SK-N-SH (cell line): ENCODE data around the gene HIGD1C. TPM values are rescaled to one million over a fixed set of nuclear protein-coding genes. Genes with fewer than 3 reads are reported as not detected.
A peak's percentile ranks its signal among the peaks of the same experiment; 100 is the strongest.

Source experiments
- CTCF ChIA-PET: fragments of 300-600, 350-600 bp; formaldehyde crosslinking; extraction: SDS; loops from one replicate; lab custom pipeline; 2021; lab: Yijun Ruan, JAX
- POLR2A ChIA-PET: fragments of 350-600 bp; sonication (Branson Sonifier 250); formaldehyde crosslinking; extraction: SDS; loops from one replicate; lab custom pipeline; 2020; ENCODE audit warnings: antibody characterized with exemption, inconsistent platforms; lab: Yijun Ruan, JAX
- DNase-seq: peaks from one replicate; pipeline ENCODE4 v3.0.0; 2012
- H2AFZ ChIP-seq: fragments of 200-600 bp; sonication (generic); 2 replicates; pipeline ENCODE4 v1.8.1; 2016; ENCODE audit warnings: antibody characterized with exemption, mild to moderate bottlenecking, low read depth
- H3F3A ChIP-seq: fragments of 200-600 bp; sonication (generic); replicated peaks from 2 replicates; pipeline ENCODE3; 2016; ENCODE audit warnings: antibody characterized with exemption, mild to moderate bottlenecking; ENCODE audit not compliant: insufficient read depth
- H3K27ac ChIP-seq, 2 experiments: fragments of 200-500 bp in 1 of 2; fragments of 200-600 bp in 1 of 2; sonication (Bioruptor generic) in 1 of 2; sonication (generic), shearing (Covaris generic) in 1 of 2; 2 replicates each; pipeline versions ENCODE4 v1.5.1 to v1.6.1; 2014 to 2016; ENCODE audit warnings: low read depth in 2 of 2, inconsistent platforms in 1 of 2, low read length in 1 of 2, mild to moderate bottlenecking in 1 of 2, mixed read lengths in 1 of 2
- H3K27me3 ChIP-seq: fragments of 200-600 bp; sonication (generic), shearing (Covaris generic); 2 replicates; pipeline ENCODE4 v1.6.1; 2016; ENCODE audit warnings: mixed run types; ENCODE audit not compliant: insufficient read depth
- H3K36me3 ChIP-seq, 2 experiments: fragments of 200-500 bp in 1 of 2; fragments of 200-600 bp in 1 of 2; sonication (Bioruptor generic) in 1 of 2; sonication (generic) in 1 of 2; replicated peaks in 1 of 2; 2 replicates each; pipeline versions ENCODE3 to v1.5.1; 2014 to 2016; ENCODE audit warnings: low read length in 1 of 2, mild to moderate bottlenecking in 1 of 2; ENCODE audit not compliant: insufficient read depth in 2 of 2, control insufficient read depth in 1 of 2
- H3K4me1 ChIP-seq, 2 experiments: fragments of 200-500 bp in 1 of 2; fragments of 200-600 bp in 1 of 2; sonication (Bioruptor generic) in 1 of 2; sonication (generic), shearing (Covaris generic) in 1 of 2; 2 replicates each; pipeline versions ENCODE4 v1.5.1 to v1.6.1; 2014 to 2016; ENCODE audit warnings: low read depth in 1 of 2, low read length in 1 of 2, mixed run types in 1 of 2; ENCODE audit not compliant: insufficient read depth in 2 of 2, control insufficient read depth in 1 of 2
- H3K4me2 ChIP-seq: fragments of 200-600 bp; sonication (generic), shearing (Covaris generic); 2 replicates; pipeline ENCODE4 v1.6.1; 2017; ENCODE audit warnings: mixed run types
- H3K4me3 ChIP-seq, 2 experiments: fragments of 200-500 bp in 1 of 2; fragments of 200-600 bp in 1 of 2; sonication (Bioruptor generic) in 1 of 2; sonication (generic), shearing (Covaris generic) in 1 of 2; 2 replicates each; pipeline versions ENCODE4 v1.5.1 to v1.8.1; 2014 to 2016; ENCODE audit warnings: low read depth in 2 of 2, inconsistent platforms in 1 of 2, low read length in 1 of 2, mild to moderate bottlenecking in 1 of 2, mixed read lengths in 1 of 2, moderate library complexity in 1 of 2
- H3K79me2 ChIP-seq: fragments of 200-600 bp; sonication (generic); 2 replicates; pipeline ENCODE4 v1.8.1; 2017; ENCODE audit warnings: mild to moderate bottlenecking; ENCODE audit not compliant: insufficient read depth
- H3K9ac ChIP-seq: fragments of 200-600 bp; sonication (generic); 2 replicates; pipeline ENCODE4 v1.6.1; 2017; ENCODE audit warnings: mixed run types
- H3K9me2 ChIP-seq: fragments of 200-600 bp; sonication (generic); 2 replicates; pipeline ENCODE4 v1.6.1; 2017; ENCODE audit warnings: mixed run types
- H3K9me3 ChIP-seq: fragments of 200-600 bp; sonication (generic); 2 replicates; pipeline ENCODE4 v1.6.1; 2017; ENCODE audit warnings: mixed run types, mild to moderate bottlenecking, moderate library complexity
- H4K20me1 ChIP-seq: fragments of 200-600 bp; sonication (generic); 2 replicates; pipeline ENCODE4 v1.6.1; 2017; ENCODE audit warnings: mild to moderate bottlenecking, mixed run types; ENCODE audit not compliant: insufficient read depth
- CHD2 ChIP-seq: fragments of 150-350 bp; IDR thresholded peaks from 2 replicates; pipeline ENCODE4 v1.6.1; 2018; ENCODE audit warnings: low read length; ENCODE audit not compliant: partially characterized antibody
- ELF1 ChIP-seq: IDR thresholded peaks from 2 replicates; pipeline ENCODE4 v1.4.0; 2012
- EP300 ChIP-seq, 2 experiments: IDR thresholded peaks; 2 replicates each; pipeline versions ENCODE4 v1.4.0 to v1.6.1; 2012; ENCODE audit warnings: borderline replicate concordance in 1 of 2, low read depth in 1 of 2, low read length in 1 of 2
- EZH2phosphoT487 ChIP-seq: fragments of 200-600 bp; sonication (generic); IDR thresholded peaks from 2 replicates; pipeline ENCODE4 v1.6.1; 2017; ENCODE audit warnings: low read depth, mixed run types, mild to moderate bottlenecking, antibody characterized with exemption, moderate library complexity, borderline replicate concordance
- FOXJ3 ChIP-seq: sonication (generic); formaldehyde crosslinking; IDR thresholded peaks from 2 replicates; pipeline ENCODE4 v1.5.1; 2020; ENCODE audit warnings: mild to moderate bottlenecking, missing genetic modification reagents
- MAX ChIP-seq: IDR thresholded peaks from 2 replicates; pipeline ENCODE4 v1.4.0; 2012; ENCODE audit warnings: low read depth
- NFIC ChIP-seq: IDR thresholded peaks from 2 replicates; pipeline ENCODE4 v1.4.0; 2012; ENCODE audit warnings: borderline replicate concordance
- PBX3 ChIP-seq: IDR thresholded peaks from 2 replicates; pipeline ENCODE4; 2012
- POLR2AphosphoS5 ChIP-seq: IDR thresholded peaks from 2 replicates; pipeline ENCODE4 v1.6.1; 2012; ENCODE audit warnings: low read depth, low read length
- RAD21 ChIP-seq: IDR thresholded peaks from 2 replicates; pipeline ENCODE4 v1.6.1; 2012; ENCODE audit warnings: mild to moderate bottlenecking, low read length
- RCOR1 ChIP-seq: fragments of 150-350 bp; IDR thresholded peaks from 2 replicates; pipeline ENCODE4 v1.6.1; 2017; ENCODE audit warnings: antibody characterized with exemption, low read length
- REST ChIP-seq: IDR thresholded peaks from 2 replicates; pipeline ENCODE4 v1.6.1; 2012; ENCODE audit warnings: mild to moderate bottlenecking, low read depth, low read length, moderate library complexity
- RXRA ChIP-seq: IDR thresholded peaks from 2 replicates; pipeline ENCODE4 v1.4.0; 2012; ENCODE audit warnings: low read depth, mild to moderate bottlenecking, borderline replicate concordance
- SIN3A ChIP-seq: IDR thresholded peaks from 2 replicates; pipeline ENCODE4 v1.6.1; 2012; ENCODE audit warnings: low read depth, mild to moderate bottlenecking, low read length, moderate library complexity, borderline replicate concordance
- SMC3 ChIP-seq: IDR thresholded peaks from 2 replicates; pipeline ENCODE4 v1.6.1; 2012; ENCODE audit warnings: low read depth, low read length, improper control_type of control experiment
- TCF12 ChIP-seq: IDR thresholded peaks from 2 replicates; pipeline ENCODE4 v1.4.0; 2012
- USF1 ChIP-seq: IDR thresholded peaks from 2 replicates; pipeline ENCODE4 v1.4.0; 2012; ENCODE audit warnings: low read depth, borderline replicate concordance
- USF2 ChIP-seq: fragments of 150-350 bp; IDR thresholded peaks from 2 replicates; pipeline ENCODE4 v1.6.1; 2017; ENCODE audit warnings: antibody characterized with exemption, low read length, low read depth, borderline replicate concordance
- YY1 ChIP-seq: IDR thresholded peaks from 2 replicates; pipeline ENCODE4 v1.4.0; 2012; ENCODE audit warnings: low read depth, mild to moderate bottlenecking
- ZBTB33 ChIP-seq: IDR thresholded peaks from 2 replicates; pipeline ENCODE4 v1.4.0; 2012; ENCODE audit warnings: low read depth, borderline replicate concordance
- WGBS: methylation state at CpG from one replicate; pipeline ENCODE4 v1.1.6; 2017; ENCODE audit warnings: low lambda C conversion rate; 5-methylcytosine and 5-hydroxymethylcytosine counted together
- polyA plus RNA-seq, 3 experiments: library from polyadenylated mRNA; depleted of rRNA; stranded (reverse); fragments of >200 nt; gene quantifications; 2 replicates each; pipeline ENCODE4 v1.2.3, GENCODE V29; 2012

Gene HIGD1C
- polyA plus RNA-seq, 1 of the 3 experiments (the other 2 are of a cell fraction): not detected

- TF ChIP-seq REST (no peak), NFIC (no peak), ELF1 (no peak)
Measured at GRCh38 chr12:50932787-50933280, 19.5 kb upstream of the HIGD1C start (continued).

- WGBS: 84% methylated on average over 2 of the region's 2 CpGs
- CTCF ChIA-PET: no interaction called here
- H3K9me3 ChIP-seq: no peaks in the 10 kb centered on the region
- TF ChIP-seq PBX3: no peak
- TF ChIP-seq TCF12: no peak
- no peak for TF ChIP-seq FOXJ3 (CRISPR knock-in tag)
- TF ChIP-seq USF1: no peak
- TF ChIP-seq YY1: no peak
- TF ChIP-seq RCOR1: no peak
- TF ChIP-seq POLR2AphosphoS5: no peak
- no peak for TF ChIP-seq RAD21
- no peak for TF ChIP-seq ZBTB33
- TF ChIP-seq USF2: no peak
- TF ChIP-seq RXRA: no peak
- TF ChIP-seq MAX: no peak
- no peak for TF ChIP-seq EZH2phosphoT487
- no peak for TF ChIP-seq SMC3
- no peak for TF ChIP-seq CHD2
- no peak for TF ChIP-seq EP300 (IDR thresholded peaks at IDR 0.05; ENCODE audit: borderline replicate concordance in 1 of 2, low read depth in 1 of 2, low read length in 1 of 2)
- TF ChIP-seq SIN3A: no peak
Measured at GRCh38 chr12:50933459-50934124, 18.8 kb upstream of the HIGD1C start.

More at GRCh38 chr12:50933459-50934124, 18.8 kb upstream of the HIGD1C start:
- Histone ChIP-seq H3K36me3 (peaks cover 0 to 3% of the 10 kb centered on the region in 2 experiments), H3K79me2 (no peaks in the 10 kb centered on the region), H3K9me2 (no peaks in the 10 kb centered on the region), H3K4me1 (peaks cover 0 to 6% of the 10 kb centered on the region in 2 experiments; a peak in 1 of 4 replicates), H3K27ac (peak overlapping the region in 1 of 2 experiments; percentile 3; a peak in 1 of 4 replicates), H3K4me3 (no peak overlapping the region), H3K27me3 (no peaks in the 10 kb centered on the region), H4K20me1 (no peaks in the 10 kb centered on the region), H2AFZ (no peak overlapping the region), H3K9ac (no peak overlapping the region), H3F3A (no peaks in the 10 kb centered on the region), H3K4me2 (no peak overlapping the region)
- POLR2A ChIA-PET: no interaction called here
- no peak for DNase-seq
